ENCODE results near the gene MPP7.

Gene MPP7

GRCh38 chr10:28266449-28267224 lies 36.2 kb downstream of the MPP7 start:
- DNase-seq (ENCODE audit: low spot score), result no peak

GRCh38 chr10:28263136-28263857 lies 39.6 kb downstream of the MPP7 start:
- DNase-seq (ENCODE audit: low spot score), result no peak

- no peak for DNase-seq (ENCODE audit: low spot score)
Observed at GRCh38 chr10:28256776-28257175, 46.1 kb downstream of the MPP7 start.

GRCh38 chr10:28254290-28254985 lies 48.4 kb downstream of the MPP7 start:
- DNase-seq (ENCODE audit: low spot score), result peak; percentile 60

GRCh38 chr10:28253169-28253785 lies 49.6 kb downstream of the MPP7 start:
- DNase-seq (ENCODE audit: low spot score), result peak; percentile 11
